Activated T-helper 1 cell treated with anti-CD3 and anti-CD28 coated beads, Interleukin-12 subunit alpha, Interleukin-12 subunit beta, Interleukin-2, Interleukin-4 antibody, amounts not matched to agents 30 ng/mL and 10 ng/mL and 1 ng/mL, durations not matched to agents 14 hours and 24 hours and 36 hours (primary cell): ENCODE results near the gene FANCI. TPM values are rescaled to one million over a fixed set of nuclear protein-coding genes. Genes with fewer than 3 reads are reported as not detected.

Source experiments
- DNase-seq: peaks from one replicate; pipeline ENCODE4 v3.0.0; 2021; ENCODE audit warnings: low spot score
- H3K27ac Mint-ChIP-seq: one replicate; pipeline ENCODE4 v1.8.0; 2021; ENCODE audit warnings: mild to moderate bottlenecking, mixed read lengths
- H3K27me3 Mint-ChIP-seq: one replicate; pipeline ENCODE4 v1.8.0; 2022; ENCODE audit warnings: mild to moderate bottlenecking, moderate library complexity, mixed read lengths; ENCODE audit not compliant: insufficient read depth
- H3K36me3 Mint-ChIP-seq: one replicate; pipeline ENCODE4 v1.8.0; 2021; ENCODE audit warnings: low read depth, mixed read lengths
- H3K4me1 Mint-ChIP-seq: one replicate; pipeline ENCODE4 v1.8.0; 2021; ENCODE audit warnings: low read depth, mixed read lengths
- H3K4me3 Mint-ChIP-seq: one replicate; pipeline ENCODE4 v1.8.0; 2021; ENCODE audit warnings: mild to moderate bottlenecking, moderate library complexity, mixed read lengths
- H3K9me3 Mint-ChIP-seq: one replicate; pipeline ENCODE4 v1.8.0; 2021; ENCODE audit warnings: mixed read lengths
- intact Hi-C: fragments of 100-400 bp; cut with micrococcal nuclease; formaldehyde crosslinking; loops from one replicate; pipeline ENCODE4 v1.15.1; 2024
- total RNA-seq: library from RNA; stranded (reverse); gene quantifications from 2 replicates; pipeline ENCODE4 v1.2.3, GENCODE V29; 2022

The FANCI gene
- total RNA-seq, 1 donor from 2014 or later, result 167 TPM

DNA sequence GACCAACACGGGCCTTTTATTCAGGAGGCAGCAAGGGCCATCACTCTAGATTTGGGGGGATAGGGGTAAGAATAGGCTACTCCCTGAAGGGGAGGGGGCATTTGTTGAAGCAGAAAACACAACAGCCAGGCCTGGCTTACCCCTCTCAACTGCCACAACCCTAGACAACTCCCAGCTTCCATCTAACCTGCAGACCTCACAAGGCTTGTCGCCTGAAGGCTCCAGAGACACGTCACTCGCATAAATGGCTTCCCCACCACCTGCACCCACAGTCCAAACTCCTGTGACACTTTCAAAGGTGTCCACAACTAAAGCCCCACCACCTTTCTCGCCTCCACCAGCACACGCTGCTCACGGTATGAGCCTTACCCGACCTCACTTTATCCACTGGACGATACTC is 75.9 kb downstream of the FANCI start:
- Mint-ChIP-seq H3K27me3 (no peaks in the 10 kb centered on the region), H3K4me1 (peaks cover 36% of the 10 kb centered on the region), H3K4me3 (no peak overlapping the region), H3K36me3 (peaks cover 65% of the 10 kb centered on the region), H3K9me3 (no peaks in the 10 kb centered on the region), H3K27ac (peak overlapping the region; percentile 44)
- no peak for DNase-seq
- intact Hi-C loops, result loop anchor here (5.0 kb wide), 2 partner anchors 52 to 112 kb away; no protein-coding TSS in a partner anchor

DNA sequence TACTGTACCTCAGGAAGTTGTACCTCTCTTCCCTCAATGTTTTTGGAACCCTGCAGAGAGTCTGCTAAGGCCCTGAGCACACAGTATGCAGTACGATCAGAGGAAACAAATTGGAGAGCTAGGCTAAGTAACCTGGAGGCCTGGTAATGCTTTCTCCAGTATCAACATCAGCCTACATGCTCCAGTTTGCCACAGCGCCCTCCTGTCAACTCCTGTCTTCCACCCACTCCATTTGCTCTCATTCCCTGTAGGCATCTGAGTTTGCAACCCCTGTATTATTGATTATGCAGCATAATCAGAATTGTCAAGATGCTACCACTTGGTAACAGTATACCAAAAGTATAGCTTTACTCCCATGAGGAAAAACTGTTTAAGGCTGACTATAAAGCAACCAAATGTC is 76.4 kb downstream of the FANCI start:
- H3K27ac Mint-ChIP-seq, result no peak overlapping the region
- H3K4me3 Mint-ChIP-seq, result no peak overlapping the region

DNA sequence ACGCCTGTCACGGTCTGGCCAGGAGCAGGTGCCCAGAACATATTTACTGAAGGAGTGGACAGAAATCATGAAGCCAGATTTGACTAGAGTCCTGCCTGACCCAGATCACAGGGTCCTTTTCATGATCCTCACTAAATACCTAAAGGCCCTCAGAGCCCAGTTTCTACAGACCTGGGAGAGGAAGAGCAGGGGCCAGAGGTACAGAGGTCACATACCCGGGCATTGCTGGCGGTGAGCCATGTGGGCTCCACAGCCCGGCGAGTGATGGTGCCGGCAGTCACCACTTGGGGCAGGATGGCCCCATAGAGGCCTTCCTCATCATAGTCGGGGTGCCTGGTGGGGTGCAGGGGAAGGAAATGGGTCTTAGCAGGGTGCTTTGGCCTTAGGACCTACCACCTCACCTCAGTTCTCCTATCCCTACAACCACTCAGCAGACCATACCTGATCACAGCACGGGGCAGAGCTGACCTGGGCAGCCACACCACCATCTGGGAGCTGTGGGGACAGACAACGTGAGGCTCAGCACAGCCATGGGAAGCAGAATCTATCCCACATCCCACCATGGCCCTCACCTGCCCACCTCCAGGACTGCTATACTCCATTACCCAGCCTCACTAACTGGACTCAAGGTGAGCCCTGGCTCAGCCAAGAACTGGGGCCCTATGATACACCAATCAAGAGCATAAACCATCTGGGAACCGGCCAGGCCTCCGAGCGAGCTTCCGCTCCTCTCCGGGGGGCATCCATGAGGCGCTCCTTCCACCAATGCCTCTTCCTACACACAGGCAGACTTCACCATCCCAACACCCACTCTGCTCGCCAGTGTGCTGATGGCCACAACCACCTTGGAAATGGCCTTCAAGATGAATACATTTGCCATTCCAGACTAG is 78.0 kb downstream of the FANCI start:
- no peak for DNase-seq
- Mint-ChIP-seq H3K4me3 (no peak overlapping the region), H3K9me3 (no peaks in the 10 kb centered on the region), H3K27ac (no peak overlapping the region), H3K4me1 (peaks cover 20% of the 10 kb centered on the region), H3K27me3 (no peaks in the 10 kb centered on the region), H3K36me3 (peaks cover 69% of the 10 kb centered on the region)
- intact Hi-C loops, result no loop called here

More for the DNA sequence above, 76.4 kb downstream of the FANCI start:
- peaks cover 36% of the 10 kb centered on the region for H3K4me1 Mint-ChIP-seq
- intact Hi-C loops, result no loop called here
- no peak for DNase-seq
- no peaks in the 10 kb centered on the region for H3K9me3 Mint-ChIP-seq
- H3K27me3 Mint-ChIP-seq, result no peaks in the 10 kb centered on the region
- peaks cover 67% of the 10 kb centered on the region for H3K36me3 Mint-ChIP-seq

DNA sequence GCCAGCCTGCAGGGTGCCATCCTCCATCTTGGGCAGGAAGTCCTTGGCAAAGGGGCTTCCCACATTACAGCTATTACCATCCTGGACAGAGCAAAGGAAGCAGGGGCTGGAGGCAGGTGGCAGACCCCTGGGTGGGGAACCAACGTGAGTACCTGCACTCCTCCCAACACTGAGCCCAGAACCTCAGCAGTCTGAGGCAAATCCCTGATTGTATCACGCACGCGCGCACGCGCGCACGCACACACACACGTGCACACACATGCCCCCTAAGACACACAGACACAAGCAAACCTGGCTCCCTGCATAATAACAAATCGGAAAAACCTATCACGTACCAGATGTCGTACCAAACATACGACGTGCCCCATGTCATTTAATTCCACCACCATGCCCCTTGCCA is 79.0 kb downstream of the FANCI start:
- DNase-seq, result no peak
- no peaks in the 10 kb centered on the region for H3K9me3 Mint-ChIP-seq
- H3K4me1 Mint-ChIP-seq, result peaks cover 17% of the 10 kb centered on the region
- no peak overlapping the region for H3K27ac Mint-ChIP-seq
- peaks cover 69% of the 10 kb centered on the region for H3K36me3 Mint-ChIP-seq
- H3K4me3 Mint-ChIP-seq, result no peak overlapping the region
- intact Hi-C loops, result no loop called here
- H3K27me3 Mint-ChIP-seq, result no peaks in the 10 kb centered on the region

DNA sequence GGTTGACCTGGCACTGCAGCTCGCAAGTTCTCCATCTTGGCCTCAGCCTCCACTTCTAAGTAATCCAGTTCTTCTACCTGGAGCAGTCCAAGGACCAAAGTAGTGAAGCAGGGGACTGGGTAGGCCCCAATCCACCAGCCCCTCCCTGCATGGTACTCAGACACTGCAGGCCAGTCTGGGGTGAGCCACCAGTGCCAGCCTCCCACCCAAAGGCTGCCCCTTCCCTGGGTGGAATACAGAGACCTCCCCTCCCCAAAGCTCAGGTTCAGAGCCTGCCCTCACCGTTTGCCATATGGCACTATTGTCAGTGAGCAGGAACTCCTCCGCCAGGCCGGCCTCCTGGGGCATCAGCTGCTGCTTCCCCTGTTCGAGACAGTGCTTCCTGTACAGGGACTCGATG is 80.0 kb downstream of the FANCI start:
- DNase-seq, result no peak
- Mint-ChIP-seq H3K27me3 (no peaks in the 10 kb centered on the region), H3K36me3 (peaks cover 73% of the 10 kb centered on the region), H3K4me3 (no peak overlapping the region), H3K4me1 (peaks cover 20% of the 10 kb centered on the region), H3K9me3 (no peaks in the 10 kb centered on the region), H3K27ac (no peak overlapping the region)
- intact Hi-C loops, result no loop called here

DNA sequence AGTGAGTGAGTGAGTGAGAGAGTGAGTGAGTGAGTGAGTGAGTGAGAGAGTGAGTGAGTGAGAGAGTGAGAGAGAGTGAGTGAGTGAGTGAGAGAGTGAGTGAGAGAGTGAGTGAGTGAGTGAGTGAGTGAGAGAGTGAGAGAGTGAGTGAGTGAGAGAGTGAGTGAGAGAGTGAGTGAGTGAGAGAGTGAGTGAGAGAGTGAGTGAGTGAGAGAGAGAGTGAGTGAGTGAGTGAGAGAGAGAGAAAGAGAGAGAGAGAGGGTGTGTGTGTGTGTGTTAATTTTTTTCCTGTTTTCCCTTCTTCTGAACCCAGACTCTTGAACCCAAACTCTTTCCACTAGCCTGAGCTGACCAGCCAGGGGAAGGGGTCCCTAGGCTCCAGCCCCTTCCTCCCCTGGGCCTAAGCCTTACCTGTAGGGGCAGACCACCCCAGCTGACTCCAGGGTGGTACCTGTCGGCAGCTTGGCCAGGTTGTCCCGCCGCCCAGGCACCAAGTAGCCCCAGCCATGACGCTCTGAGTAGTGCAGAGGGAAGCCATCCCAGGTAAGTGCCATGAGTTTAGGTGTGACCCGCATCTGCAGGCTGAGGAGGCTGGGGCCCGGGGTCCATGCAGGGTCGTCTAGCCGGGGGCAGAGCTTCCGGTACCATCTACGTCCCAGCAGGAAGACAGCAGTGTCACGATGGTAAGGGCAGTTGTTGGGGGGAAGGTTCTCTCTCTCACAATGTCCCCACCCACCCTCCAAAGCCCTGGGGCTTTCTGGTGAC is 81.4 kb downstream of the FANCI start:
- intact Hi-C loops, result no loop called here
- no peak for DNase-seq
- H3K36me3 Mint-ChIP-seq, result peaks cover 73% of the 10 kb centered on the region
- H3K4me1 Mint-ChIP-seq, result peaks cover 28% of the 10 kb centered on the region
- no peak overlapping the region for H3K4me3 Mint-ChIP-seq
- H3K9me3 Mint-ChIP-seq, result no peaks in the 10 kb centered on the region
- H3K27ac Mint-ChIP-seq, result peak overlapping the region; percentile 7
- H3K27me3 Mint-ChIP-seq, result no peaks in the 10 kb centered on the region

DNA sequence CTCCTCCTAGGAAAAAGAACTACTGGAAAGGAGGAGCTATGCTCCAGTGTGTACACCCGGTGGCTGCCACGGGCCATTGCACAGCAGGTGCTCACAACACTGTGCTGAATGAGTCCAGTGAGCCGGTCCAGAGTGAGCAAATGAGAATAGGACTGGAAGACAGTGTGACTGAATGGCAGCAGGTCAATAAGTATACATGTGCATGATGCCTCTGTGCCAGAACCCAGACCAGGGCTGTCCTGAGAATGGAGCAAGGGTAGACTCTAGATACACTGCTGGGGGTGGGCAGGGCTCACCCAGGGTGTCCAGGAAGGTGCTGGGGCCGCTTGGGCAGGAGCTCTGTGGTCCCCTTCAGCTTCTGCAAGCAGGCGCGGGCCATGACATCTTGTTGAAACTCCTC is 82.5 kb downstream of the FANCI start:
- no peak for DNase-seq
- Mint-ChIP-seq H3K4me3 (no peak overlapping the region), H3K9me3 (no peaks in the 10 kb centered on the region), H3K36me3 (peaks cover 76% of the 10 kb centered on the region), H3K4me1 (peaks cover 39% of the 10 kb centered on the region), H3K27me3 (no peaks in the 10 kb centered on the region), H3K27ac (no peak overlapping the region)
- intact Hi-C loops, result no loop called here

DNA sequence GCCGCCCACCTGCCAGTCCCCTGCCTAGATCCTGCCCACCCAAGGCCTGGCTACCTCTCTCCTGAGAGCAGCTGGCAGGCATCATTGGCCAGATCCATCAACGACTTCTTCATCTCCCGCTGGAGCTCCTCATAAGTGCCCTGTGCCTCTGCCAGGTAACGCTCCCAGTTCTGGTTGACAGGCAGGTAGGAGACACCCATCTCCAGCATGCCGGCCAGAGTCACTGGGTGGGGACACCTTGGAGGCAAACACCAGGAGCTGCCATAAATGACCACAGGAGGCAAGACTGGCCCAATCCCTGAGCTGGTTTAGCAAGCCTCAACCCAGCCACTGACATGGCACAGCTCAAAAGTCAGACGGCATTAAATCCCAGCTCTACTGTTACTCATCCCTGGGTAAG is 83.3 kb downstream of the FANCI start:
- H3K9me3 Mint-ChIP-seq, result no peaks in the 10 kb centered on the region
- no peak for DNase-seq
- H3K27me3 Mint-ChIP-seq, result no peaks in the 10 kb centered on the region
- no peak overlapping the region for H3K4me3 Mint-ChIP-seq
- H3K36me3 Mint-ChIP-seq, result peaks cover 78% of the 10 kb centered on the region
- intact Hi-C loops, result no loop called here
- H3K4me1 Mint-ChIP-seq, result peaks cover 47% of the 10 kb centered on the region
- H3K27ac Mint-ChIP-seq, result no peak overlapping the region

DNA sequence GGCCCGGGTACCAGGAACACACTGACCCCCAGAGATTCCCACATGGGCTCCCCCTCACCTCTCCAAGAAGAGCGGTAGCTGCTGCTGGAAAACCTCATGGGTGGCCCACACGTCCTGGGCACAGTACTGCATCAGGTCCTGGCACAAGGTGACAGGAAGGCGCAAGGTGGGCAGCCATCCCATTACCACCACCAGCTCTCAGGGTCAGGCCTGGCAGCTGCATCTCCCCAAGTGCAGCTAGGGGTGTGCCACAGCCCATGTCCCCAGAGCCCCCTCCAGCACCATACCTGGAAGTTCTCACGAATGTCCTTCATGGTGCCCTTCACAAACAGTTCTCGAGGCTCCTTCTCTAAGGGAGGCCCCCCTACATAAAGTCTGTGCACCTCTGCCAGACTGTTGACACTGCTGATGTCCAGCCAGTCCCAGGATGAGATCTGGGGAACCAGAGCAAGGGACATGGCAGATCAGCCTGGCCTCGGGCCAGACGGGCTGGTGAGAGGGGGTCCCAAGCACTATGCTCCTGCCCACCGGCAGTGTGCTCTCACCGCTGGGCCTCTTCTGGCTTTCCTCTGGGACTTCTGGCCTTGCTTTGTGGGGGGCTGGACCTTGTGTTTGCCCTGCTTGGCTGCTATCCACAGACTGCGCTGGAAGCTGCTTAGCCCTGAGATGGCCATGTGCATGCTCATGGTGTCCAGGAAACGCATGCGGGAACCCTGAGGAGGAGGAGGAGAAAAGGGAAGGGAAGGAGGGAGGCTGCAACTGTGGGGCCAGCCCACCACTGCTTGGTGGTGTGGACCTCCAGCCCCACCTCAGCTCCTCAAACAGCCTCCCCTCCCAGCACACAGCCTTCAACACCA is 84.8 kb downstream of the FANCI start:
- DNase-seq, result no peak
- peaks cover 74% of the 10 kb centered on the region for H3K36me3 Mint-ChIP-seq
- intact Hi-C loops, result no loop called here
- no peaks in the 10 kb centered on the region for H3K9me3 Mint-ChIP-seq
- H3K4me3 Mint-ChIP-seq, result no peak overlapping the region
- H3K27me3 Mint-ChIP-seq, result no peaks in the 10 kb centered on the region
- peaks cover 55% of the 10 kb centered on the region for H3K4me1 Mint-ChIP-seq
- H3K27ac Mint-ChIP-seq, result peak overlapping the region; percentile 79

DNA sequence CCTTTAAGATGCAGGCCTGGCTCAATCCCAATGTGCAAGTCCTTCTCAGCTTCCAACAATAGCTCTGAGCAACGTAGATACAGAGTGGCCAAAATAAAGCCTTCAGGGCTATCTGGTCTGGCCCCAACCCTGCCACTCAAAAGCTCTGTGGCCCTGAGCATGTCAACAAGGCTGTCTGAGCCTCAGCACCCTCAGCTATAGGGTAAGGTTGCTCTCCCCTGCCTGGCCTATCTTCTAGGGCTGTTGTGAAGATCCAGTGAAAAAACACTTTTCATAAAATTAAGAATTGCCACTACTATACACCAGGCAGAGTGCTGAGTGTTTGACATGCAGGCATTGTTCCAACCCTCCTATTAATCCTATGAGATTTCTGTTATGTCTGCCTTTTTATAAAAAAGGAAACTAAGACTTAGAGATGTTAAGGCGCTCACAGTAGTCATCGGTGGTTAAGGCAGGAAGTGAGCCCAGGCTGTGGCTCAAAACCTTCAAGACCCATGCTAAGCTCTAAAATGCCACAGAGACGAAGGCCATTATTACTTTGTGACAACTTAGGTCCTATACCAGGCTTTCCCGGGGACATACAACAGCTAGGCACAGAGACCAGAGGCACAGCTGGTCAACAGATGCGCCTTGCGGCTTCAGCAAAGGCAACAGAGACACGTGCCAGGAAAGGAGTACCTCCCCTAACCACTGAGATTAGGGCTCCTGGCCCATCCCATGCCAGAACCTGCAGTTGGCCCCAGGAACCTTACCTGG is 85.7 kb downstream of the FANCI start:
- peaks cover 54% of the 10 kb centered on the region for H3K4me1 Mint-ChIP-seq
- DNase-seq, result peak; percentile 27

DNA sequence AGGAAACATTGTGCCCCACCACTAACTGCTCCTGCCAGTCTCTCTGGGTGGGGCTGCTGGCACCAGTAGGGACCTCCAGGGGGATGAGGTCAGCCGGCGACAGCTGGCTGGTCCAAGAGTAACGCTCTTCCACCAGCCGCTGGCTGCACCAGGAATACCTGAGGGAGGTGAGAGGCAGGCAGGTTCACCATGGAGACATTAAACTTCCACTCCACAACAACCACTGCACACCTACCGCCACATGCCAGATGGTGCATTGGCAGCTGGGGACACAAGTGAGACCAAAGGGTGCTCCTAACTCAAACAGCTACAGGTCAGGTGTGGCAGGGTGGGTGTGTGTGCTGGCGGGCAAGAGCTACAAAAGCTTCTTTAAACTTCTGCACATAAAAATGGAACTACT is 86.3 kb downstream of the FANCI start:
- Mint-ChIP-seq H3K27me3 (peaks cover 3% of the 10 kb centered on the region), H3K27ac (peak overlapping the region; percentile 79), H3K36me3 (peaks cover 63% of the 10 kb centered on the region), H3K4me1 (peaks cover 54% of the 10 kb centered on the region), H3K4me3 (peak overlapping the region; percentile 77), H3K9me3 (no peaks in the 10 kb centered on the region)
- no peak for DNase-seq
- intact Hi-C loops, result loop anchor here (5.0 to 10.0 kb wide), 5 partner anchors 33 to 1625 kb away; partner anchors contain the start of genes HAPLN3, NGRN and RCCD1

More for the DNA sequence above, 85.7 kb downstream of the FANCI start:
- peak overlapping the region; percentile 79 for H3K27ac Mint-ChIP-seq
- H3K36me3 Mint-ChIP-seq, result peaks cover 67% of the 10 kb centered on the region
- intact Hi-C loops, result loop anchor here (5.0 to 10.0 kb wide), 5 partner anchors 32 to 1625 kb away; partner anchors contain the start of genes HAPLN3, NGRN and RCCD1
- peak overlapping the region; percentile 77 for H3K4me3 Mint-ChIP-seq
- no peaks in the 10 kb centered on the region for H3K27me3 Mint-ChIP-seq
- no peaks in the 10 kb centered on the region for H3K9me3 Mint-ChIP-seq
